Adrenal gland (tissue), 12 donors: ENCODE results near the gene TSPAN3. TPM values are rescaled to one million over a fixed set of nuclear protein-coding genes. Genes with fewer than 3 reads are reported as not detected.

Experiments
- DNase-seq, 7 donors: peaks; one replicate each; pipeline ENCODE4 v3.0.0-alpha.2; 2019 to 2020
- H3K27ac ChIP-seq, 5 donors: fragments of 200-600 bp; sonication (generic) in 4 of 5; 1 replicate in 3 of 5; 2 replicates in 2 of 5; pipeline versions ENCODE4 v1.5.1 to v1.8.0; 2016 to 2020; ENCODE audit warnings: mild to moderate bottlenecking in 1 of 5
- H3K27me3 ChIP-seq: fragments of 200-600 bp; 2 replicates; pipeline ENCODE4 v1.8.0; 2021
- H3K36me3 ChIP-seq, 2 donors: fragments of 200-600 bp; replicated peaks in 1 of 2; 1 replicate in 1 of 2; 2 replicates in 1 of 2; pipeline versions ENCODE4 v1.5.1 to v1.8.0; 2018 to 2022
- H3K4me1 ChIP-seq, 2 donors: fragments of 200-600 bp; replicated peaks in 1 of 2; 1 replicate in 1 of 2; 2 replicates in 1 of 2; pipeline versions ENCODE4 v1.5.1 to v1.8.0; 2018 to 2021
- H3K4me3 ChIP-seq, 4 donors: fragments of 200-600 bp; sonication (generic) in 3 of 4; one replicate each; pipeline ENCODE4 v1.5.1; 2016 to 2018
- H3K9me3 ChIP-seq, 3 donors: fragments of 200-600 bp; sonication (generic) in 1 of 3; replicated peaks in 1 of 3; 1 replicate in 2 of 3; 2 replicates in 1 of 3; pipeline versions ENCODE4 v1.5.1 to v1.8.0; 2016 to 2021
- CTCF ChIP-seq, 6 experiments: fragments of 450-650 bp in 4 of 6; fragments of 200-600 bp in 2 of 6; sonication (generic) in 1 of 6; IDR thresholded peaks; 1 replicate in 5 of 6; 2 replicates in 1 of 6; pipeline versions ENCODE4 v1.5.1 to v1.8.0; 2016 to 2021; ENCODE audit warnings: antibody characterized with exemption in 6 of 6, mild to moderate bottlenecking in 2 of 6, moderate library complexity in 1 of 6
- POLR2A ChIP-seq, 2 donors: fragments of 450-650 bp; IDR thresholded peaks; one replicate each; pipeline ENCODE4 v1.6.1; 2017; ENCODE audit warnings: antibody characterized with exemption in 2 of 2, mild to moderate bottlenecking in 2 of 2, moderate library complexity in 1 of 2
- WGBS, 4 donors: extraction: QIAGEN DNeasy Blood & Tissue Kit in 2 of 4; methylation state at CpG; one replicate each; pipeline versions ENCODE4 v1.1.5 to v1.1.7; 2013 to 2017; 5-methylcytosine and 5-hydroxymethylcytosine counted together
- intact Hi-C, 2 donors: fragments of 100-400 bp; cut with DNase I; formaldehyde crosslinking; loops; one replicate each; pipeline versions ENCODE4 v1.14.1 to v1.15.0; 2022 to 2023
- polyA plus RNA-seq, 3 donors: library from polyadenylated mRNA; stranded (reverse); fragments of 200-250 nt in 2 of 3; fragments of 350-450 nt in 1 of 3; fragmentation: Illumina TruSeq in 1 of 3; extraction: RNeasy Lipid Tissue Mini Kit (QIAGEN cat#74804) in 1 of 3; gene quantifications; one replicate each; pipeline ENCODE4 v1.2.3, GENCODE V29; 2013 to 2014
- total RNA-seq, 9 donors: library from RNA; depleted of rRNA in 4 of 9; stranded (reverse); fragments of >200 nt in 4 of 9; fragments of 120-200 nt in 1 of 9; fragmentation: NEBNext Ultra II Directional in 1 of 9; extraction: Animal tissue kit (Norgen Biotek cat#: 25700) in 1 of 9; gene quantifications; one replicate each; pipeline versions ENCODE4 v1.1.0 to v1.2.4, GENCODE V29; 2013 to 2023
- donor health status: healthy with polysubstance abuse.
- donor health status: Bipolar disorder and iron deficiency.
- donor health status: DM: yes; HTN: yes; CAD: no.
- donor health status: DM: no; HTN: no; CAD: no.
- donor health status: DM: no; HTN: no; CAD: no.
- donor health status: DM: yes; HTN: yes; CAD: no.

Gene TSPAN3
- total and polyA plus RNA-seq, 12 donors, result 129 to 464 (median 229) TPM

- no peaks in the 10 kb centered on the region for H3K27me3 ChIP-seq
- no peaks in the 10 kb centered on the region for H3K36me3 ChIP-seq
- H3K4me1 ChIP-seq, result peaks cover 0 to 3% of the 10 kb centered on the region in 2 donors
- intact Hi-C loops, result no loop called here
- DNase-seq, result no peak
- no peak overlapping the region for H3K27ac ChIP-seq
- H3K9me3 ChIP-seq, result no peaks in the 10 kb centered on the region
- WGBS, 4 donors, result 72 to 88% (median 79%) methylated on average over 3 to 4 of the region's 4 CpGs
- no peak overlapping the region for H3K4me3 ChIP-seq
- TF ChIP-seq POLR2A (IDR thresholded peaks at IDR 0.05) (no peak), CTCF (IDR thresholded peaks at IDR 0.05) (no peak)
These were observed 69.6 kb downstream of the TSPAN3 start for GRCh38 chr15:77001351-77001750.

- Histone ChIP-seq H3K4me1 (peaks cover 0 to 3% of the 10 kb centered on the region in 2 donors), H3K27ac (no peak overlapping the region), H3K36me3 (no peaks in the 10 kb centered on the region), H3K9me3 (no peaks in the 10 kb centered on the region), H3K4me3 (no peak overlapping the region), H3K27me3 (no peaks in the 10 kb centered on the region)
- TF ChIP-seq CTCF (IDR thresholded peaks at IDR 0.05), result no peak
- no peak for TF ChIP-seq POLR2A (IDR thresholded peaks at IDR 0.05)
- intact Hi-C loops, result no loop called here
- 75 to 93% (median 83%) methylated on average over 2 of the region's 2 CpGs; no CpG with 5 or more reads in 1 of the 4 donors for WGBS, 4 donors
- no peak for DNase-seq
These were observed 70.9 kb downstream of the TSPAN3 start for GRCh38 chr15:76999996-77000395.

GRCh38 chr15:76998663-76999285 lies 72.1 kb downstream of the TSPAN3 start:
- 72 to 81% (median 75%) methylated on average over 7 to 8 of the region's 8 CpGs for WGBS, 4 donors
- H3K36me3 ChIP-seq, result no peaks in the 10 kb centered on the region
- no peak overlapping the region for H3K4me3 ChIP-seq
- no peak overlapping the region for H3K27ac ChIP-seq
- H3K9me3 ChIP-seq, result no peaks in the 10 kb centered on the region
- no peak for DNase-seq
- TF ChIP-seq POLR2A (IDR thresholded peaks at IDR 0.05), result no peak
- TF ChIP-seq CTCF (IDR thresholded peaks at IDR 0.05), result no peak
- intact Hi-C loops, result no loop called here
- H3K27me3 ChIP-seq, result no peaks in the 10 kb centered on the region
- peaks cover 0 to 3% of the 10 kb centered on the region in 2 donors for H3K4me1 ChIP-seq

- TF ChIP-seq CTCF (IDR thresholded peaks at IDR 0.05) (no peak), POLR2A (IDR thresholded peaks at IDR 0.05) (no peak)
- no peaks in the 10 kb centered on the region for H3K9me3 ChIP-seq
- H3K36me3 ChIP-seq, result no peaks in the 10 kb centered on the region
- WGBS, 4 donors, result 67 to 86% (median 70%) methylated on average over 4 to 14 of the region's 14 CpGs
- peak overlapping the region in 1 of 4 donors; percentile 29 for H3K4me3 ChIP-seq
- intact Hi-C loops, result no loop called here
- H3K27ac ChIP-seq, result no peak overlapping the region
- peaks cover 0 to 3% of the 10 kb centered on the region in 2 donors for H3K4me1 ChIP-seq
- no peak for DNase-seq
- H3K27me3 ChIP-seq, result no peaks in the 10 kb centered on the region
These were observed 74.1 kb downstream of the TSPAN3 start for GRCh38 chr15:76996526-76997401.
